Loucy (cell line): ENCODE data around the gene SERPINB6.

Source experiments
- H2AFZ ChIP-seq: fragments of 200-600 bp; sonication (generic); 2 replicates; pipeline ENCODE4 v1.6.0; 2016; ENCODE audit warnings: antibody characterized with exemption, mild to moderate bottlenecking, low read length, moderate library complexity
- H3F3A ChIP-seq: fragments of 200-600 bp; 2 replicates; pipeline ENCODE4 v1.6.0; 2016; ENCODE audit warnings: antibody characterized with exemption, low read depth, mild to moderate bottlenecking
- H3K27me3 ChIP-seq: fragments of 200-600 bp; sonication (generic); 2 replicates; pipeline ENCODE4 v1.6.1; 2014; ENCODE audit warnings: low read length, mild to moderate bottlenecking; ENCODE audit not compliant: insufficient read depth, poor library complexity, severe bottlenecking
- H3K36me3 ChIP-seq: fragments of 200-600 bp; sonication (generic); 2 replicates; pipeline ENCODE4 v1.6.1; 2016; ENCODE audit warnings: low read length; ENCODE audit not compliant: insufficient read depth
- H3K4me1 ChIP-seq: fragments of 200-600 bp; sonication (generic); 2 replicates; pipeline ENCODE4 v1.5.1; 2014; ENCODE audit warnings: low read length, mild to moderate bottlenecking; ENCODE audit not compliant: insufficient read depth, poor library complexity, severe bottlenecking
- H3K4me2 ChIP-seq: fragments of 200-600 bp; sonication (generic); 2 replicates; pipeline ENCODE4 v1.6.0; 2014; ENCODE audit warnings: antibody characterized with exemption, low read length, low read depth, mild to moderate bottlenecking; ENCODE audit not compliant: poor library complexity, severe bottlenecking
- H3K4me3 ChIP-seq: fragments of 200-600 bp; sonication (generic); 2 replicates; pipeline ENCODE4 v1.5.1; 2014; ENCODE audit warnings: low read length, mild to moderate bottlenecking, mixed read lengths; ENCODE audit not compliant: poor library complexity, severe bottlenecking
- H3K79me2 ChIP-seq: fragments of 200-600 bp; sonication (generic); 2 replicates; pipeline ENCODE4 v1.6.1; 2014; ENCODE audit warnings: low read length; ENCODE audit not compliant: insufficient read depth
- H3K9ac ChIP-seq: fragments of 200-600 bp; sonication (generic); 2 replicates; pipeline ENCODE4 v1.6.0; 2014; ENCODE audit warnings: mild to moderate bottlenecking, low read depth, low read length, moderate library complexity; ENCODE audit not compliant: poor library complexity, severe bottlenecking
- H3K9me2 ChIP-seq: fragments of 200-600 bp; sonication (generic); replicated peaks from 2 replicates; pipeline ENCODE4 v1.6.1; 2016; ENCODE audit warnings: low read depth, low read length, mixed read lengths
- H3K9me3 ChIP-seq: fragments of 200-600 bp; sonication (generic); 2 replicates; pipeline ENCODE4 v1.6.1; 2014; ENCODE audit warnings: mild to moderate bottlenecking, antibody characterized with exemption, low read length, low read depth; ENCODE audit not compliant: insufficient read depth
- H4K20me1 ChIP-seq: fragments of 200-600 bp; sonication (generic); 2 replicates; pipeline ENCODE4 v1.6.0; 2014; ENCODE audit warnings: antibody characterized with exemption, low read length, mild to moderate bottlenecking; ENCODE audit not compliant: insufficient read depth, poor library complexity, severe bottlenecking
- CTCF ChIP-seq: fragments of 200-600 bp; sonication (generic); conservative IDR thresholded peaks from 2 replicates; pipeline ENCODE4 v1.5.1; 2014; ENCODE audit warnings: mild to moderate bottlenecking, antibody characterized with exemption, low read length
- EZH2phosphoT487 ChIP-seq: fragments of 200-600 bp; IDR thresholded peaks from 2 replicates; pipeline ENCODE4 v1.6.1; 2018; ENCODE audit warnings: antibody characterized with exemption, mild to moderate bottlenecking, moderate library complexity, borderline replicate concordance

SERPINB6 gene

GRCh38 chr6:2953098-2953497 is 18.3 kb downstream of the SERPINB6 start:
- no peaks in the 10 kb centered on the region for H3K4me1 ChIP-seq
- no peaks in the 10 kb centered on the region for H4K20me1 ChIP-seq
- no peaks in the 10 kb centered on the region for H3K9me2 ChIP-seq
- no peaks in the 10 kb centered on the region for H3K79me2 ChIP-seq
- H3K4me3 ChIP-seq, result peak overlapping the region; percentile 41
- H3F3A ChIP-seq, result no peaks in the 10 kb centered on the region
- peak overlapping the region; percentile 61; the same call in 1 of the 2 replicates for H2AFZ ChIP-seq
- H3K27me3 ChIP-seq, result no peaks in the 10 kb centered on the region
- no peak for TF ChIP-seq EZH2phosphoT487
- no peak for TF ChIP-seq CTCF
- H3K4me2 ChIP-seq, result peak overlapping the region; percentile 40
- no peaks in the 10 kb centered on the region for H3K36me3 ChIP-seq
- H3K9me3 ChIP-seq, result no peaks in the 10 kb centered on the region
- no peak overlapping the region for H3K9ac ChIP-seq

GRCh38 chr6:2952557-2953095 is 18.7 kb downstream of the SERPINB6 start:
- Histone ChIP-seq H3K4me1 (no peaks in the 10 kb centered on the region), H3K27me3 (no peaks in the 10 kb centered on the region), H3K79me2 (no peaks in the 10 kb centered on the region), H3F3A (no peaks in the 10 kb centered on the region), H3K4me3 (peak overlapping the region; percentile 41), H2AFZ (peak overlapping the region; percentile 61), H4K20me1 (no peaks in the 10 kb centered on the region), H3K9me2 (no peaks in the 10 kb centered on the region), H3K9ac (peak overlapping the region; percentile 22), H3K36me3 (no peaks in the 10 kb centered on the region), H3K4me2 (peak overlapping the region; percentile 40), H3K9me3 (no peaks in the 10 kb centered on the region)
- TF ChIP-seq CTCF, result peak; percentile 96
- no peak for TF ChIP-seq EZH2phosphoT487

GRCh38 chr6:2951728-2952127 is 19.6 kb downstream of the SERPINB6 start:
- H3K4me2 ChIP-seq, result no peak overlapping the region
- no peaks in the 10 kb centered on the region for H3K9me2 ChIP-seq
- H3K4me1 ChIP-seq, result peaks cover 4% of the 10 kb centered on the region
- TF ChIP-seq CTCF (no peak), EZH2phosphoT487 (no peak)
- no peaks in the 10 kb centered on the region for H4K20me1 ChIP-seq
- H3K9ac ChIP-seq, result no peak overlapping the region
- no peaks in the 10 kb centered on the region for H3F3A ChIP-seq
- H3K9me3 ChIP-seq, result no peaks in the 10 kb centered on the region
- no peaks in the 10 kb centered on the region for H3K36me3 ChIP-seq
- H3K4me3 ChIP-seq, result no peak overlapping the region
- no peaks in the 10 kb centered on the region for H3K79me2 ChIP-seq
- no peaks in the 10 kb centered on the region for H3K27me3 ChIP-seq
- H2AFZ ChIP-seq, result no peak overlapping the region
